RWPE2 (cell line): Measurements from ENCODE around the gene ISG20.
A peak's percentile ranks its signal among the peaks of the same experiment; 100 is the strongest.

ENCODE experiments used
- ATAC-seq: fragments of 200-7000 bp; cut with Tn5 transposase; 3 replicates; pipeline ENCODE4 v1.9.1; 2021; ENCODE audit warnings: low read depth
- DNase-seq: peaks from one replicate; pipeline ENCODE4 v3.0.0-alpha.2; 2020; ENCODE audit warnings: low spot score
- H3K27ac ChIP-seq: fragments of 450-650 bp; 2 replicates; pipeline ENCODE4 v1.5.1; 2017; ENCODE audit warnings: mild to moderate bottlenecking; ENCODE audit not compliant: poor library complexity, severe bottlenecking
- H3K27me3 ChIP-seq: fragments of 250-450 bp; sonication (Bioruptor Pico); 2 replicates; pipeline ENCODE4 v1.5.1; 2021; ENCODE audit warnings: mild to moderate bottlenecking, moderate library complexity; ENCODE audit not compliant: insufficient read depth, poor library complexity, severe bottlenecking
- H3K36me3 ChIP-seq: fragments of 250-450 bp; sonication (Bioruptor Pico); 2 replicates; pipeline ENCODE4 v1.5.1; 2020; ENCODE audit warnings: low read depth, mild to moderate bottlenecking, moderate library complexity
- H3K4me1 ChIP-seq: fragments of 250-450 bp; sonication (Bioruptor Pico); 2 replicates; pipeline ENCODE4 v1.5.1; 2021; ENCODE audit warnings: mild to moderate bottlenecking, moderate library complexity; ENCODE audit not compliant: insufficient read depth, poor library complexity, severe bottlenecking
- H3K4me3 ChIP-seq: fragments of 250-450 bp; sonication (Bioruptor Pico); 2 replicates; pipeline ENCODE4 v1.5.1; 2021; ENCODE audit warnings: mild to moderate bottlenecking, moderate library complexity; ENCODE audit not compliant: severe bottlenecking
- H3K9me3 ChIP-seq: fragments of 250-450 bp; sonication (Bioruptor Pico); 2 replicates; pipeline ENCODE4 v1.5.1; 2021; ENCODE audit warnings: mild to moderate bottlenecking, moderate library complexity; ENCODE audit not compliant: severe bottlenecking
- TF ChIP-seq, protein P1 (sequence below): fragments of 450-650 bp; IDR thresholded peaks from one replicate; pipeline ENCODE4 v1.5.1; 2017; ENCODE audit warnings: mild to moderate bottlenecking, moderate library complexity; ENCODE audit not compliant: poor library complexity, severe bottlenecking

Gene ISG20

DNA sequence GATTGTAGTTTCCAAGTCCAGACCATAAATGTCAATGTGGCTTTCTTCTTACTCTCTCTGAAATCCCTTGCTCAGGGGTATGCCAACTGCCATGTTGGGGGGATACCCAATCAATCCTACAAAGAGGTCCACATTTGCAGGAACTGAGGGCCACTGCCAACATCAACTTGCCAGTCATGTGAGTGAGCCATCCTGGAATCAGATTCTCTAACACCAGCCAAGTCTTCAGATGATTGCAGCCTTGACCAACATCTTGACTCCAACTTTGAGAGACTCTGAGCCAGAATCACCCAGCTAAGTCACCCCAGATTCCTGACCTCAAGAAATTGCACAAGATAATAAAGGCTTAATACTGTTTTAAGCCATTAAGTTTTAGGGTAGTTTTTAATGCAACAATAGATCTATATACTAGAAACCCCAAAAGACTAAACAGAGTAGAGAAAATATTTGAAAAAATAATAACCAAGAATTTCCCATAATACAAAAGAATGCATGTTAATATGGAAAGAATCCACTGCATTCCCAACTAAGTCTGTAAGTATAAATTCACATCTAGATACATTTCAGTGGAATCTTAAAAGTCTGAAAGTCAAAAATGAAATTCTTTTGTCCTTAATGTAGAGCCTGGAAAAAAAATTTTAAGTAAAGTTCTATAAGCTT is 22.4 kb downstream of the ISG20 start:
- Histone ChIP-seq H3K4me1 (peaks cover 23% of the 10 kb centered on the region), H3K36me3 (no peaks in the 10 kb centered on the region), H3K9me3 (no peaks in the 10 kb centered on the region), H3K27me3 (no peaks in the 10 kb centered on the region), H3K27ac (no peak overlapping the region), H3K4me3 (no peak overlapping the region)
- TF ChIP-seq, protein P1, sequence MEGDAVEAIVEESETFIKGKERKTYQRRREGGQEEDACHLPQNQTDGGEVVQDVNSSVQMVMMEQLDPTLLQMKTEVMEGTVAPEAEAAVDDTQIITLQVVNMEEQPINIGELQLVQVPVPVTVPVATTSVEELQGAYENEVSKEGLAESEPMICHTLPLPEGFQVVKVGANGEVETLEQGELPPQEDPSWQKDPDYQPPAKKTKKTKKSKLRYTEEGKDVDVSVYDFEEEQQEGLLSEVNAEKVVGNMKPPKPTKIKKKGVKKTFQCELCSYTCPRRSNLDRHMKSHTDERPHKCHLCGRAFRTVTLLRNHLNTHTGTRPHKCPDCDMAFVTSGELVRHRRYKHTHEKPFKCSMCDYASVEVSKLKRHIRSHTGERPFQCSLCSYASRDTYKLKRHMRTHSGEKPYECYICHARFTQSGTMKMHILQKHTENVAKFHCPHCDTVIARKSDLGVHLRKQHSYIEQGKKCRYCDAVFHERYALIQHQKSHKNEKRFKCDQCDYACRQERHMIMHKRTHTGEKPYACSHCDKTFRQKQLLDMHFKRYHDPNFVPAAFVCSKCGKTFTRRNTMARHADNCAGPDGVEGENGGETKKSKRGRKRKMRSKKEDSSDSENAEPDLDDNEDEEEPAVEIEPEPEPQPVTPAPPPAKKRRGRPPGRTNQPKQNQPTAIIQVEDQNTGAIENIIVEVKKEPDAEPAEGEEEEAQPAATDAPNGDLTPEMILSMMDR: no peak
- DNase-seq: no peak
- ATAC-seq: no peak

DNA sequence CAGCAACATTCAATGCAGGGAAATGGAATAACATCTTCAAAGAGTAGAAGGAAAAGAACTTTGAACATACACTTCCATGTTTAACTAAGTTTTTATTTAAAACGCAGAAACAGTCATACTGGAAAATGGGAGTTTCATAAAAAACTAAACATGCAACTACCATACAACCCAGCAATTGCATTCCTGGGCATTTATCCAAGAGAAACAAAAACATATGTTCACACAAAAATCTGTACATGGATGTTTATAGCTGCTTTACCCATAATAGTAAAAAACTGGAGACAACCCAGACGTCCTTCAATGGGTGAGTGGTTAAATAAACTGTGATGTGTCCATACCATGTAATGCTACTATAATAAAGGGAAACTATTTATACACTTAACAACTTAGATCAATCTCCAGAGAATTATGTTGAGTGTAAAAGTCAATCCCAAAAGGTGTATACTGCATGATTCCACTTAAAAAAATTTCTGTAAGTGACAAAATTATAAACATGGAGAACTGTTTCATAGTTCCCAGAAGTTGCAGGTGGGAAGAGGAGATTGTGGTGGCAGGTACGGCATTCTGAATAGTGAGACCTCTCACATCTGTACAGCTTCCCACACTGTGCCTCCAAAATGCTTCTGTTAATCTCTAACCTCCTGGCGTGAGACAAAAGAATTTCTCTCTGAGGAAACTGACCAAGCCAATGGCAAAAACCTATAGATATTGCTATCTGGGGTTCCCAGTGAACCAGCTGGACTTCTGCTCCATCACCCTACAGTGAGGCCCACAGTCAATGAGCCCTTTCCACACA is 23.1 kb downstream of the ISG20 start:
- Histone ChIP-seq H3K36me3 (no peaks in the 10 kb centered on the region), H3K4me1 (peaks cover 23% of the 10 kb centered on the region), H3K27me3 (no peaks in the 10 kb centered on the region), H3K27ac (no peak overlapping the region), H3K4me3 (no peak overlapping the region), H3K9me3 (no peaks in the 10 kb centered on the region)
- peak; percentile 9 for DNase-seq
- TF ChIP-seq, protein P1: no peak
- no peak for ATAC-seq

DNA sequence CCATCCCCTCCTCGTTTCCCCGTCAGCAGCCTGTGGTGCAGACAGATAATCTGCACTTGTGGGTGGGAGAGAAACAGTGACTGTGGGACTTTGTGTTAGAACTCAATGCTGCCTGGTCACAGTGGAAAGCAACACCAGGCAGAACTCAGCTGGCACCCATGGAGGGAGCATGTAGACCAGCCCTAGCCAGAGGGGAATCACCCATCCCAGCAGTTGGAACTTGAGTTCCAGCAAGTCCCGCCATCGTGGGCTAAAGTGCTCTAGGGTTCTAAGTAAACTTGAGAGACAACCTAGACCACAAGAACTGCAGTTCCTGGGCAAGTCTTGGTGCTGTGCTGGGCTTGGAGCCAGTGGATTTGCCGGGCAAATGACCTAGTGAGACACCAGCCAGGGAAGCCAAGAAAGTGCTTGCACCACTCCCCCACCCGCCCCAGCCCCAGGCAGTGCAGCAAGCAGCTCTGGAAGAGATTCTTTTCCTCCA is 24.4 kb downstream of the ISG20 start:
- no peaks in the 10 kb centered on the region for H3K9me3 ChIP-seq
- H3K36me3 ChIP-seq: no peaks in the 10 kb centered on the region
- DNase-seq: peak; percentile 52
- H3K27me3 ChIP-seq: no peaks in the 10 kb centered on the region
- TF ChIP-seq, protein P1: no peak
- no peak overlapping the region for H3K4me3 ChIP-seq
- no peak overlapping the region for H3K27ac ChIP-seq
- no peak for ATAC-seq
- peaks cover 23% of the 10 kb centered on the region for H3K4me1 ChIP-seq

DNA sequence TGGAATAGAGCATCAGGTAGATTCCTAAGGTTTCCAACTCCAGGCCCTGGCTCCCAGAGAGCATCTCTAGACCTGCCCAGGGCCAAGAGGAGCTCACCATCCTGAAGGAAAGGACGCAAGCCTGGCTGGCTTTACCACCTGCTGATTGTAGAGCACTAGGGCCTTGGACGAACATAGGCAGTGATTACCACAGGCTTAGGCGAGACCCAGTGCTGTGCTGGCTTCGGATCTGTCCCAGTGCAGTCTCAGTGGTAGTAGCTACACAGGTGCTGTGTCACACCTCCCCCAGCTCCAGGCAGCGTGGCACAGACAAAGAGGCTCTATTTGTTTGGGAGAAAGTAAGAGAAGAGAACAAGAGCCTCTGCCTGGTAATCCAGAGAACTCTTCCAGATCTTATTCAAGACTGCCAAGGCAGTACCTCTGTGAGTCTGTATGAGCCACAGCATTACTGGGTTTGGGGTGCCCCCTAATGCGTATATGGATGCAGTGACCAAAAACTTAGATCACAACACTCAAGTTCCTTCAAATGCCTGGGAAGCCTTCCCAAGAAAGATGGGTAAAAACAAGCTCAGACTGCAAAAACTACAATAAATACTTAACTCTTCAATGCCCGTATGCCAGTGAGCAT is 25.4 kb downstream of the ISG20 start:
- Histone ChIP-seq H3K4me1 (peaks cover 16% of the 10 kb centered on the region), H3K9me3 (no peaks in the 10 kb centered on the region), H3K4me3 (no peak overlapping the region), H3K27me3 (no peaks in the 10 kb centered on the region), H3K36me3 (no peaks in the 10 kb centered on the region), H3K27ac (no peak overlapping the region)
- TF ChIP-seq, protein P1: peak; percentile 43
- DNase-seq: peak; percentile 56
- no peak for ATAC-seq
